GM12874 (cell line): ENCODE measurements around the gene RBBP5.

ENCODE experiments used
- TF ChIP-seq, protein P1 (sequence below): IDR thresholded peaks from 2 replicates; pipeline ENCODE4 v1.5.1; 2011; ENCODE audit warnings: low read depth, mild to moderate bottlenecking, control low read depth, low read length, moderate library complexity; ENCODE audit not compliant: insufficient read depth

The RBBP5 gene

GRCh38 chr1:205142102-205142469, 20.3 kb upstream of the RBBP5 start:
- TF ChIP-seq, protein P1, sequence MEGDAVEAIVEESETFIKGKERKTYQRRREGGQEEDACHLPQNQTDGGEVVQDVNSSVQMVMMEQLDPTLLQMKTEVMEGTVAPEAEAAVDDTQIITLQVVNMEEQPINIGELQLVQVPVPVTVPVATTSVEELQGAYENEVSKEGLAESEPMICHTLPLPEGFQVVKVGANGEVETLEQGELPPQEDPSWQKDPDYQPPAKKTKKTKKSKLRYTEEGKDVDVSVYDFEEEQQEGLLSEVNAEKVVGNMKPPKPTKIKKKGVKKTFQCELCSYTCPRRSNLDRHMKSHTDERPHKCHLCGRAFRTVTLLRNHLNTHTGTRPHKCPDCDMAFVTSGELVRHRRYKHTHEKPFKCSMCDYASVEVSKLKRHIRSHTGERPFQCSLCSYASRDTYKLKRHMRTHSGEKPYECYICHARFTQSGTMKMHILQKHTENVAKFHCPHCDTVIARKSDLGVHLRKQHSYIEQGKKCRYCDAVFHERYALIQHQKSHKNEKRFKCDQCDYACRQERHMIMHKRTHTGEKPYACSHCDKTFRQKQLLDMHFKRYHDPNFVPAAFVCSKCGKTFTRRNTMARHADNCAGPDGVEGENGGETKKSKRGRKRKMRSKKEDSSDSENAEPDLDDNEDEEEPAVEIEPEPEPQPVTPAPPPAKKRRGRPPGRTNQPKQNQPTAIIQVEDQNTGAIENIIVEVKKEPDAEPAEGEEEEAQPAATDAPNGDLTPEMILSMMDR, result no peak

- TF ChIP-seq, protein P1, result peak; percentile 70
Observed at GRCh38 chr1:205141236-205142101, 19.7 kb upstream of the RBBP5 start.

DNA sequence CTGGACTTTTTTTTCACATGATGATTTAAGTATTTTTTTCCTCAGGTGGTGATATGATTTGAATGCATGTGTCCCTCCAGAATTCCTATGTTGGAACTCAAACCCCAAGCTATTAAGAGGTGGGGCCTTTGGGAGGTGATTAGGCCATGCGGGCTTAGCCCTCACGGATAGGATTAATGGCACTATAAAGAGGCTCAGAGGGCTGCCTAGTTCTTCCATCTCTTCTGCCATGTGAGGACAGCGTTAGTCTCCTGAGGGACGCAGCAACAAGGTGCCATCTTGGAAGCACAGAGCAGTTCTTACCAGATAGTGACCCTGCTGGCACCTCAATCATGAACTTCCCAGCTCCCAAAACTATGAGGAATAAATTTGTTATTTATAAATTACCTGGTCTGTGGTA, 18.3 kb upstream of the RBBP5 start:
- TF ChIP-seq, protein P1, result no peak

- TF ChIP-seq, protein P1, result no peak
Observed at GRCh38 chr1:205137901-205138300, 16.1 kb upstream of the RBBP5 start.

DNA sequence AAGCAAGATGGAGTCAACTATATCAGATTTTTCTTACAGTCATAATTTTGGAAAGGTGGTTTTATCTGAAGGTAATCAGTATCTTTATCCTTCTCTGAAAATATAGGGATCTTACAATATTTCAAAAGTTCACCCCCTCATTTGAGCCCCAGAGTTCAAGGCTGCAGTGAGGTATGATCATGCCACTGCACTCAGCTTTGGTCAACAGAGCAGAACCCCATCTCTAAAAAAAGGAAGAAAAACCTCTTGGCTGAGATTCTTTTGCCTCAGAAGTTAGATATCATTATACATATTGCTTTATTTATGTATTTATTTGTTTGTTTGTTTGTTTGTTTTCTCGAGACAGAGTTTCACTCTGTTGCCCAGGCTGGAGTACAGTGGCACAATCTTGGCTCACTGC, 11.5 kb upstream of the RBBP5 start:
- TF ChIP-seq, protein P1, result no peak

GRCh38 chr1:205129447-205130029, 7.8 kb upstream of the RBBP5 start:
- TF ChIP-seq, protein P1, result no peak

GRCh38 chr1:205128050-205128449, 6.3 kb upstream of the RBBP5 start:
- TF ChIP-seq, protein P1, result no peak
